HG03108 (cell line): ENCODE measurements around the gene ST8SIA5.

ENCODE experiments used
- ATAC-seq: cut with Tn5 transposase; IDR thresholded peaks from one replicate; pipeline ENCODE4 v1.9.1; 2021; ENCODE audit warnings: moderate library complexity; ENCODE audit not compliant: unreplicated experiment

Gene ST8SIA5

GRCh38 chr18:46715062-46715461, 41.8 kb downstream of the ST8SIA5 start:
- ATAC-seq: no peak

GRCh38 chr18:46712406-46712805, 44.4 kb downstream of the ST8SIA5 start:
- no peak for ATAC-seq

GRCh38 chr18:46711444-46711863, 45.4 kb downstream of the ST8SIA5 start:
- no peak for ATAC-seq

DNA sequence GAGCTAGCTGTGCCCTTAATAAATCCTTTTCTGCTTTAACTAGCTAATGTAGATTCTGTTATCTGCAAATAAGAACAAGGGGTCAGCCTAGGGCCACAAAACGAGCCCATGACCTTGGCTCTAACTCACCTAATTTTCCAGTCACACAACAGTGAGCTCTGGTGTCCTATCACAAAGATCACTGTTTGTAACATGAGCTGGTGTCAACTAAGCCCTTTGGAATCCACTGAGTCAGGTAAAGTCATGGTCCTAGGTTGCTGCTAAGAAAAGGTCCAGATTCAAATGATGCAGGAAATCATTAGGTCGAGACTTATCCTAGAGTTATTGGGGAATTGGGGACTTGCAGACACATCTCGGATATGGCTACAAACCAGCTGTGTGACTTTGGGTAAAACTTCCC, 49.9 kb downstream of the ST8SIA5 start:
- ATAC-seq: no peak

DNA sequence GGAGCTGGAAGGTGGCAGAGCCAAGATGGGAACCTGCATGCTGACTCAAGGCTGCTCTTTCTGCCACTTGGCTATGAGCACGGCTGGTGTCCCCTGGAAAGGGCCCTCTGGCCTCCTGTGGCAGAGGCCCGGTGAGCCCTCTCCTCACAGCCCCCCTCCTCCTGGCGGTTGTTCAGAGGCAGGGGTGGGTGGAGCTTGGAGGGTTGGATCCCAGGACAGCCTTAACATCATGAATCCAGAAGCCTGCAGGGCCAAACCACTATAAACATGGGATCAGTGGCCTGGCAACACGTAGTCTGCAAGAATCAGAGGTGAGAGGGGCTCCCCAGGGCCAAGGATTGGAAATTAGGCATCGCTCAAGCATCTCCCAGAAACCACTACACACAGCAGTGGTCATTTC, 51.3 kb downstream of the ST8SIA5 start:
- ATAC-seq: no peak

GRCh38 chr18:46704816-46705215, 52.0 kb downstream of the ST8SIA5 start:
- no peak for ATAC-seq

DNA sequence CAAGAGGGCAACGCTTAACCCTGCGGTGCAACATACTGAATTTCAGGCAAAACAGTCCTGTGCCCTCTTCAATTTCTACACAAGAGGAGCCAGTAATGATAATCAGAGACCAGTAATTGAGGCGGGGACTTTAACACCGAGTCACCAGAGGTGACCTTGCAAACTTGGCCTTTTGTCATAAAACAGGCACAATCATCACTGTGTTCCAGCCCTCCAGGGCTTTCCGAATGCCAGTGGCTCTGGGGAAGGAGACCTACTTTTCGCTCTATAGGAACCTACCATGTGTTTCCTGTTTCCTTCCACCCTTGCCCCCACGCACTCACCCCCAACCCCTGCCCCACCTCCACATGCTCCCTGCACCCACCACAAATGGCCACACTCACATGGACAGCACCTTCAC, 52.7 kb downstream of the ST8SIA5 start:
- no peak for ATAC-seq

- ATAC-seq: no peak
These were observed 54.4 kb downstream of the ST8SIA5 start for GRCh38 chr18:46702471-46702870.

- no peak for ATAC-seq
These were observed 56.6 kb downstream of the ST8SIA5 start for GRCh38 chr18:46700066-46700824.

GRCh38 chr18:46696702-46697101, 60.2 kb downstream of the ST8SIA5 start:
- ATAC-seq: no peak

GRCh38 chr18:46696268-46696667, 60.6 kb downstream of the ST8SIA5 start:
- no peak for ATAC-seq

- no peak for ATAC-seq
These were observed 62.9 kb downstream of the ST8SIA5 start for GRCh38 chr18:46693996-46694395.

- ATAC-seq: no peak
These were observed 67.9 kb downstream of the ST8SIA5 start for GRCh38 chr18:46688853-46689525.

- ATAC-seq: no peak
These were observed 70.7 kb downstream of the ST8SIA5 start for GRCh38 chr18:46686186-46686585.

DNA sequence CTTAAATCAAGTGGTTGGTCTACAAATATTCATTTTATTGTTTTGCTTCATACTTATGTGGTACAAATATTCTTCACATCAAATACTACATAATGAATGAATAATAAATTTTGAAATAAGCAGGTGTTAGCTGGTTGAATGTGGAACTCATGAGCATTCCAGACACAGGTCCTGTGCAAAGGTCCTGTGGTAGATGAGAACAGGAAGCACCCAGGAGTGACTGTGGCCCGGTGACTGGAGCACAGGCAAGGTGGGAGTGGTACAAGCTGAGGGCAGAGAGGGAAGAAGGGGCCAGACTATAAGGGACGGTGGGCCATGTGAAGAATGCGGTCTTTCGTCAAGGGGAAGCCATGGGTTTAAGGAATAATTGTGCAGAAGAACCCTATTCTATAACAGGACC, 73.6 kb downstream of the ST8SIA5 start:
- ATAC-seq: no peak

GRCh38 chr18:46680784-46681695, 75.8 kb downstream of the ST8SIA5 start:
- no peak for ATAC-seq

DNA sequence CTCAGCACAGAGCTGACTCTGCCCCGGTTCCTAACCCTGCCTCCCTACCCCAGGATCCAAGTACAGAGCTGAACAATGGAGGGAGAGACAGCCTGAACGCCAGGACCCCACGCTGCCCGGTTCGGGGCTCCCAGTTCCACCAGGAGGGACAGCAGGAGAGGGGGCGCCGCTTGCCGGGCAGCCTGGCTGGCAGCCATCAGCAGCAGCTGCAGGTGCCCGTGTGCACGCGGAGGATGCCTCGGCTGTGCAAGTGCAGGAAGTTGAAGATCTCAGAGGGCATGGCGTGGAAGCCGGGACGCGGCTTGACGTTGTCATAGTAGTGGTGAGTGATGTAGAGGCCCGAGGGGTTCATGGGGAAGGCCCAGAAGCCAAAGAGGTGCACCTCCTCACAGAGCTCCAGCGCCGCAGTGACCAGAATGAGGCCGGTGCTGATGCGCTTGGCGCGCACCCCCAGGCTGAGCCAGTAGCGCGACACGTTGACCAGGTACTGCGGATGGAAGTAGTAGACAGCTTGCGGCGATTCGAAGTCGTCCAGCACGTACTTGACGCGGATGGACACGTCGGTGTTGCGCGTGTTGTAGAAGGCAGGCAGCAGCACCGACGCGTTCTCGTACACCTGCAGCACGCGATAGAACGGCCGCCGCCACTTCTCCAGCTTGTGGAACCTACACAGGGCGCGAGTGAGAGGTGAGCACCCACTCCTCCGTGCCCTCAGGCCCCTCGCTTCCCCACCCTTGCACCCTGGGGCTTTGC, 76.8 kb downstream of the ST8SIA5 start:
- ATAC-seq: no peak

- no peak for ATAC-seq
These were observed 78.0 kb downstream of the ST8SIA5 start for GRCh38 chr18:46678785-46679399.

DNA sequence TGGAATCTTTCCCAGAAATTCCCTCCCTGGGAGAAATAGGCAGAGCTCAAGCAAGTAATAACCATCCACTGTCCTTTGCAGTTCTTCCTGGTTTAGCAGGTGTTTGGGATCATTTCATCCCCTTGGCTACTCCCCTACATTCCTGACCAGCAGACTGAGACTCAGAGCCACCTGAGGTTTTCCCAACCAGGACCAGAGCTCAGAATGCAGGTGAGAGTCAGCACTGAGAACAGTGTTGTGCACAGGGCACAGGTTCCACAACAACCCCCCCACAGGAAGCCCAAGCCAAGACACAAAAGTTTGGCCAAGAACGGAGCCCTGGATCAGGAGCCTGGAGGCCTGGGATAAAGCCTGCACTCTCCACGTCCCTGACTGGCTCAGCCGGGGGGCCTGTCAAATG, 78.8 kb downstream of the ST8SIA5 start:
- ATAC-seq: no peak

- no peak for ATAC-seq
These were observed 79.2 kb downstream of the ST8SIA5 start for GRCh38 chr18:46677611-46678010.
